ENCODE data around the gene PMVK. TPM values are rescaled to one million over a fixed set of nuclear protein-coding genes. Genes with fewer than 3 reads are reported as not detected.

Gene PMVK
- total RNA-seq, 1 donor from 2014 or later = 29.5 TPM

- Mint-ChIP-seq H3K9me3 (ENCODE audit: unreplicated experiment) (peaks cover 4% of the 10 kb centered on the region), H3K27me3 (ENCODE audit: unreplicated experiment) (peaks cover 51% of the 10 kb centered on the region), H3K36me3 (ENCODE audit: unreplicated experiment) (no peaks in the 10 kb centered on the region), H3K4me3 (ENCODE audit: unreplicated experiment) (no peak overlapping the region), H3K27ac (ENCODE audit: unreplicated experiment) (no peak overlapping the region), H3K4me1 (ENCODE audit: unreplicated experiment) (no peaks in the 10 kb centered on the region)
- TF ChIP-seq CTCF (IDR thresholded peaks at IDR 0.05) = no peak
- DNase-seq (ENCODE audit: extremely low spot score, unreplicated experiment) = no peak
These were observed 40.7 kb downstream of the PMVK start for GRCh38 chr1:154895798-154896197.

- Mint-ChIP-seq H3K36me3 (ENCODE audit: unreplicated experiment) (no peaks in the 10 kb centered on the region), H3K27ac (ENCODE audit: unreplicated experiment) (no peak overlapping the region), H3K9me3 (ENCODE audit: unreplicated experiment) (peaks cover 4% of the 10 kb centered on the region), H3K4me3 (ENCODE audit: unreplicated experiment) (no peak overlapping the region), H3K4me1 (ENCODE audit: unreplicated experiment) (no peaks in the 10 kb centered on the region), H3K27me3 (ENCODE audit: unreplicated experiment) (peaks cover 66% of the 10 kb centered on the region)
- no peak for TF ChIP-seq CTCF (IDR thresholded peaks at IDR 0.05)
- no peak for DNase-seq (ENCODE audit: extremely low spot score, unreplicated experiment)
These were observed 45.1 kb downstream of the PMVK start for GRCh38 chr1:154891452-154891851.

- no peak for DNase-seq (ENCODE audit: extremely low spot score, unreplicated experiment)
- no peak for TF ChIP-seq CTCF (IDR thresholded peaks at IDR 0.05)
- Mint-ChIP-seq H3K4me1 (ENCODE audit: unreplicated experiment) (no peaks in the 10 kb centered on the region), H3K4me3 (ENCODE audit: unreplicated experiment) (no peak overlapping the region), H3K9me3 (ENCODE audit: unreplicated experiment) (peaks cover 4% of the 10 kb centered on the region), H3K27me3 (ENCODE audit: unreplicated experiment) (peaks cover 69% of the 10 kb centered on the region), H3K27ac (ENCODE audit: unreplicated experiment) (no peak overlapping the region), H3K36me3 (ENCODE audit: unreplicated experiment) (no peaks in the 10 kb centered on the region)
These were observed 47.8 kb downstream of the PMVK start for GRCh38 chr1:154888757-154889156.

- Mint-ChIP-seq H3K27me3 (ENCODE audit: unreplicated experiment) (peaks cover 56% of the 10 kb centered on the region), H3K9me3 (ENCODE audit: unreplicated experiment) (no peaks in the 10 kb centered on the region), H3K27ac (ENCODE audit: unreplicated experiment) (no peak overlapping the region), H3K4me3 (ENCODE audit: unreplicated experiment) (no peak overlapping the region), H3K36me3 (ENCODE audit: unreplicated experiment) (no peaks in the 10 kb centered on the region), H3K4me1 (ENCODE audit: unreplicated experiment) (no peaks in the 10 kb centered on the region)
- DNase-seq (ENCODE audit: extremely low spot score, unreplicated experiment) = no peak
- no peak for TF ChIP-seq CTCF (IDR thresholded peaks at IDR 0.05)
These were observed 50.1 kb downstream of the PMVK start for GRCh38 chr1:154886281-154887015.

GRCh38 chr1:154884869-154885701 lies 51.4 kb downstream of the PMVK start:
- Mint-ChIP-seq H3K27ac (ENCODE audit: unreplicated experiment) (no peak overlapping the region), H3K4me1 (ENCODE audit: unreplicated experiment) (no peaks in the 10 kb centered on the region), H3K27me3 (ENCODE audit: unreplicated experiment) (peaks cover 51% of the 10 kb centered on the region), H3K4me3 (ENCODE audit: unreplicated experiment) (no peak overlapping the region), H3K9me3 (ENCODE audit: unreplicated experiment) (no peaks in the 10 kb centered on the region), H3K36me3 (ENCODE audit: unreplicated experiment) (no peaks in the 10 kb centered on the region)
- DNase-seq (ENCODE audit: extremely low spot score, unreplicated experiment) = no peak
- no peak for TF ChIP-seq CTCF (IDR thresholded peaks at IDR 0.05)
